DMS53 treated with DMSO at 0.1 percent for 48 hours (cell line): ENCODE measurements around the gene C2orf74.
"Not testable (repeated sequence)": the region's sequence is repeated elsewhere in the genome, so short reads cannot be mapped to it uniquely, and the experiment has no call there.

Experiments
- DNase-seq: peaks from one replicate; lab custom pipeline; 2025; ENCODE audit not compliant: unreplicated experiment; lab: John Stamatoyannopoulos, UW

The C2orf74 gene

DNA sequence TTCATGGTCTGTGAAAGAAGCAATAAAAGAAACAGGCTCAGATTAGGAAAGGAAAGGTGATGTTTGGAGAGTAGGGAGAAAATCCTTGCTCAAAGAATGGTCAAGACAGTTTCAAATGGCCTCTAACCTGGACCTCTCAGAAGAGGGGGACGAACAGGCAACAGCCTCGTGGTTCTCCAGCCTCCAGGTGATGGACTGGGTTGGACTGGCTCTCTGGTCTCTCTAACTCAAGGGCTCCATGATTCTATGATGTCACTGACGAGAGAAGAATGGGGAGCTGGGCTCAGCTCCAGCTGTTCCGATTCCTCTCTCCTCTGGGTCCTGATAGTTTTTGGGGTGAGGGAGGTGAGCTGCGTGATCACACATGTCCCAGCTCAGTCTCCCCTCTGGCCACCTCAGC lies at the start of gene C2orf74:
C2orf74 (plus strand) TSS at position 301 of the 400 bp plus-strand sequence. CDS start 327 bp downstream, outside the sequence.
- no peak for DNase-seq

DNA sequence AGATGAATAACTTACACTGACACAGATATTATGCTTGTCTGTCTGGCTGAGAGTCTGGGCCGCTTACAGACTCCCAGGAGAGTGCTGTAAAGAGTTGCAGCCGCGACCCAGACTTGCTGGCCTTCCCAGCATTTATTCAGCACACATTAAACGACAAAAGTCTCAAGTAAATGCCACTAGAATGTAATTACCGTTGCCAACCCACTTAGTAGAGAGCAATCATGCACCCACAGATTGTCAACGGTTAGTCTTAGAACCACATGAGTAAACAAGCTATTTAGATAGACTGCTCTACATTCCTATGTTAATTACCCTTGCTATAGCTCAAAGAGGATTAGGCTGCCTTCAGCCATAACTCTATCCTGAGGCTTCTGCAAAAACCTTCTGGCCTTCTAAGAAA lies 47.8 kb upstream of the C2orf74 start:
- DNase-seq = no peak

DNA sequence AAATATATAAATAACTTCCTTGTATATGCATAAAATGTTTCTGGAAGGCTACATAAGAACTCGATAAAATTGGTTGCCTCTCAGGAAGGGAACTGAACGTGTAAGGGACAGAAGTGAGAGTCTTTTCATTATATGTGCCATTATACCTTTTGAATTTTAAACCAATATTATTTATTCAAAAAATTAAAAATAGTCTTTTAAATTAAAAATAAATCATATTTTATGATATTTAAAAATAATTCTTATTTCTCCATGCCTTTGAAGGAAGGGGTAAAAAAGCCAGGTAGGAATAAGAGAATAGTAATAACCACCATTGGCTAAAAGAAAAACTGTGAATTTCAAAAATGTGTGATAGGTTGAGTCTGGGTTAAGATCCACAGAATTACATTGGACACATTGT lies 45.7 kb upstream of the C2orf74 start:
- no peak for DNase-seq

DNA sequence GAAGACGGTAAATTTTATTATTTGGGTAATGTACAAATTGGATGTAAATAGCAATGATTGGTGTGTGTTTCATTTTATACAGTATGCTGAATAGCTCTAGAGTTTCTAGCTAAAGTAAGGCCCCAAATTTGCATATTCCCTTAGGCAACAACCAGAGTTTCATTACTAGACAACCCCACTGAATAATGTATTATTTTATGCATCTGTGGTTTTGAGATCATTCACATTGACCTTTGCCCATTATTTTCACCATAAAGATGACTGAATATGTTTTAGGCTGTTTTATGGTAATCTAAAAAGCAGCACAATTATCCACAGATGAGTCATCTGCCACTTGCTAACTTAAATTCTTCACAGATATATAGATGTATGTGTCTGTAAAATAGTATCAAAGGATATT lies 44.5 kb upstream of the C2orf74 start:
- DNase-seq = no peak

DNA sequence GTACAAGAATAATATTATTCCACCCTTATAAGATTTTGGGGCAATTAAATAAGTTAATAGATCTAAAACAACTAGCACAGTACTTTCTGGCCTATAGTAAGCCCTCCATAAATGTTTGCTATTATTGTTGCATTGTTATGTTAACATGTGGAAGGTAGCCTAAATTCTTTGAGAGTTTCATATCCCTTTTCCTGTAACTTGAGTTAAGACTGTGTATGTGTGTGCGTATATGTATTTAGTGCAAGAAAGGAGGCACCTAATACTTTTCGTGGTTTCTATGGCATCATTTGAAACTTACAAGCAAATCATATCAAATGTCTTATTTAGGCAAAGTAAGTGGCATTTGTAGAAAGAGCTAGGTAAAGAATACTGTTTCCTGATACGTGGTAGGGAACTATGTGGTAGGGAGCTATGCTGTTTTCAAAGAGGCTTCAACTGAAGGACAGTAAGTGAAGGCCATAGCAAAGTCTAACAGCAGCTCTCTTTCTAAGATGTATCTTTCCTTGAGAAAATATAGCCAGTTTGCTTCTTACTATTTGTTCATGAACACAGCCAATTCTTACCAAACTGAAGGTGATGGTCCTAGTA lies 36.8 kb upstream of the C2orf74 start:
- DNase-seq = no peak

DNA sequence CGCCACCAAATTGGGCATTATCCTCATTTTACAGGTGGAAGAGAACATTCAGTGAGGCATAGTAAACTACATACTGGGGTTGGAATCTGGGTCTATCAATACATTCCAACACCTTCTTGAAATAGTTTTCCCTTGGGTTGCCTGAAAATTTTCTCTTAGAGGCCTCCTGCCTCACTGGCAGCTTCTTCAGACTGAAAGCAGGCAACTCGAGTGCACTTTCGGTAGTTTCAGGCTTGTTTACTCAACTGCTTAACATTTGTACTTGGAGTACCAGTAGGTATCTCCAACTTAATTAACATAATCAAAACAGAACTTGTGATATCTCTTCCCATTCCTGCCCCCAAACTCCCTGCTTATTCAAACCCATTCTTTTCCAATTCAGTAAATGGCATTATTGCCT lies 36.2 kb upstream of the C2orf74 start:
- no peak for DNase-seq

DNA sequence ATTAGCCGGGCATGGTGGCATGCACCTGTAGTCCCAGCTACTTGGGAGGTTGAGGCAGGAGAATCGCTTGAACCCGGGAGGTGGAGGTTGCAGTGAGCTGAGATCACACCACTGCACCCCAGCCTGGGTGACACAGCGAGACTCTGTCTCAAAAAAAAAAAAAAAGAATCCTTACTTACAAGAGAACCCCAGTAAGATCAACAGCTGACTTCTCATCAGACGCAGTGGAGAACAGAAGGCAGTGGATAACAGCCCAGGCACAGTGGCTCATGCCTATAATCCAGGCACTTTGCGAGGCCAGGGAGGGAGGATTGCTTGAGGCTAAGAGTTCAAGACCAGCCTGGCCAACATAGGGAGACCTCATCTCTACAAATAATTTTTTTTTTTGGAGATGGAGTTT lies 33.9 kb upstream of the C2orf74 start:
- DNase-seq = not testable (repeated sequence)

DNA sequence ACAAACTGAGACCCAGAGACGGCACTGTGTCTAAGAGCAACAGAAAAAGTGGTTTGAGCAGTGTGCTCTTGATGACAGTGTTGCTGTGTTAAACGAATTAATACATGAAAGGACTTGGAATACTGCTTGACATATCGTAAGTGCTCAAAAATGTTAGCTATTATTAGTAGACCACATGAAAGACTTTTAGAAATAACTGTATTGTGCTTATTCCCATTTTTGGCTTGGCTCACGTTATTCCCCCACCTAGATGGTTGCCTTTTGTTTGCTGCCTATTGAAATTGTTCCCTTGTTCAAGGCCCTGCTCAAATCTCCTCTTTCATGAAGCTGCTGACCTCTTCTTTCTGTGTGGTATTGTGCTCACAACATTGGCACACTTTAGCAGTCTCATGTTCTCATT lies 27.8 kb upstream of the C2orf74 start:
- DNase-seq = no peak

DNA sequence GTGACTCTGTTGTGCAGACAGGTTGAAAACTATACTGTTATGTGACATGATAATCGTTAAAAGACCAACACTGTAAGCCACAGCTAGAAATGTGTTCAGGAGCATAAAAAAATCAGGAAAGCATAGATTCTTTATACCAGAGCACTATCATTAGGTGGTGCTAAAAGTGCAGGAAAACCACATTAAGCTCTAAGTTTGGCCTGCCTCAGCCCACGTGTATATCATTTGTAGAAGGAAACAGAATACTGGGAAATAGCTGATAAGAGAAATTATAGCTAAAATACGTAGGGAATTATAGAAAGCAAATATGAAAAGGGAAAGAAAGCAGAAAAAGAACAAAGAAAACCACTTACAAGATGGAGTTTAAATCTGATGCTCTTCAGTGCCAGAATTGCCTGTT lies 26.5 kb upstream of the C2orf74 start:
- DNase-seq = peak; percentile 34

DNA sequence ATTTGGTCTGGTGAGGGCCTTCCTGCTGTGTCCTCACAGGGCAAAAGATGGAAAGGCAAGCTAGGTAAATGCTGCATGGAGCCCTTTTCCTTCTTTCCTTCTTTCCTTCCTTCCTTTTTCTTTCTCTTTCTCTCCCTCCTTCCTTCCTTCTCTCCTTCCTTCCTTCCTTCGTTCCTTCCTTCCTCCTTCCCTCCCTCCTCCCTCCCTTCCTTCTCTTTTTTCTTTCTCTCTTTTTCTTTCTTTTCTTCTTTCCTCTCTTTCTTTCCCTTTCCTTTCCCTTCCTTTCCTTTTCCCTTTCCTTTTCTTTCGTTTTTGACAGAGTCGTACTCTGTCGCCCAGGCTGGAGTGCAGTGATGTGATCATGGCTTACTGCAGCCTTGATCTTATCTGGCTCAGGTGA lies 23.1 kb upstream of the C2orf74 start:
- no peak for DNase-seq

DNA sequence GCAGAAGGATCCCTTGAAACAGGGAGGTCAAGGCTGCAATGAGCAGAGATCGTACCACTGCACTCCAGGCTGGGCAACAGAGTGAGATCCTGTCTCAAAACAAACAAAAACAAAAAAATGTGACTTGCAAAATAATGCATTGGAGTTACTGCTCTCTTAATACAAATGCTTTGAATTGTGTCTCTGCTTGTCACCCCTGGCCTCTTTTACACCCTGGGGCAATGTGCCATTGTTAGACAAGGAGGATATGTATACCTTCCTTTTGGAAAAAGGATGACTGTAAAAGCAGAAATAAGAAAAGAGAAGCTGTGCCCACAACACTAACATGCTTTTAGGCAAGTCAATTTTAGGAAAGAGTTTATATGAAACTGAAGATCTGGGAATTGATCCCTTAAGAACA lies 20.8 kb upstream of the C2orf74 start:
- no peak for DNase-seq

DNA sequence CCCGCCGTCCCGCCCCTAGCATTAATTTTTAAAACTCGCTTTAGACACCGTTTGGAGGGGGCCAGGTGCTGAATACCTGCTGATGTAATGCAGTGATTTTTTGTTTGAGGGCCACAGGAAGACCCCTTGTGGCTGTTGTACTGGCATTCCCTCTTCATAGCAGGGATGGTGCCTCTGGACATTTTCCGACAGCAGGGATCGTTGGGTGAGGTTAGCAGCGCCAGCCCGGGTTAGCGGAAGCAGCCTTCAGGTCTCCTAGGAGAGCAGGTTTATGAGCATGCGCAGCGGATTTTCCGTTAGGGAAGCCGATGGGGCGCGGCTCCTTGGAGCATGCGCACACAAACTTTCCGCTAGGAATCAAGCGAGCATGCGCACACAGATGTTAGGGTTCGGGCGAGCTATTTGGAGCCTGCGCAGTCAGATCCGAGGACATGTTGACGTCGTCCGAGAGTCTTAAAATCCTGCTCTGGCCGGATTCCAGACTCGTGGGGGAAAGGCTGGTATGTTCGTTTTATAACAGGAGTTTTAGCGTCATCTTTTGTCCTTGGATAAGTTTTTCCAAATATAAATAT lies 17.2 kb upstream of the C2orf74 start:
- DNase-seq = peak; percentile 94

DNA sequence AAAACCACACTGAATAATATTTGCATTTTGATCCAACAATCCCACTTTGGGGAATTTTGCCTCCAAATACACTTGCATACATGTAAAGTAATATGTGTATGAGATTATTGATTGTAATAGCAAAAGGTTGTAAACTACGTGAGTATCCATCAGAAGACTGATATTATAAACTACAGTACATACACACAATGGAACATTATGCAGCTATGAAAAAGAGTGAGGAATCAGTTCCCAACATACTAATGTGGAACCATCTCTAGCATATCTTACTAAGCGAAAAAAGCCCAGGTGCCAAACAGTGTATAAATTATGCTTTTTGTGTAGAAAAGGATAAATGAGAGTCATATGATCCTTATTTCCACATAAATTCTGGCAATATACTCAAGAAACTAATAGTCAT lies 16.0 kb upstream of the C2orf74 start:
- no peak for DNase-seq

DNA sequence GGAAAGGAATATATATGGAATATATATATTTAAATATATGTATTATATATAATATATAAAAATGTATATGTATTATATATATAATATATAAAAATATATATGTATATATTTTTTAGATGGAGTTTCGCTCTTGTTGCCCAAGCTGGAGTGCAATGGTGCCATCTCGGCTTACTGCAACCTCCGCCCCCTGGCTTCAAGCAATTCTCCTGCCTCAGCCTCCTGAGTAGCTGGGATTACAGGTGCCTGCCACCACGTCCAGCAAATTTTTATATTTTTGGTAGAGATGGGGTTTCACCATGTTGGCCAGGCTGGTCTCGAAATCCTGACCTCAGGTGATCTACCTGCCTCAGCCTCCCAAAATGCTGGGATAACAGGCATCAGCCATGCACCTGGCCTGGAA lies 13.9 kb upstream of the C2orf74 start:
- not testable (repeated sequence) for DNase-seq

DNA sequence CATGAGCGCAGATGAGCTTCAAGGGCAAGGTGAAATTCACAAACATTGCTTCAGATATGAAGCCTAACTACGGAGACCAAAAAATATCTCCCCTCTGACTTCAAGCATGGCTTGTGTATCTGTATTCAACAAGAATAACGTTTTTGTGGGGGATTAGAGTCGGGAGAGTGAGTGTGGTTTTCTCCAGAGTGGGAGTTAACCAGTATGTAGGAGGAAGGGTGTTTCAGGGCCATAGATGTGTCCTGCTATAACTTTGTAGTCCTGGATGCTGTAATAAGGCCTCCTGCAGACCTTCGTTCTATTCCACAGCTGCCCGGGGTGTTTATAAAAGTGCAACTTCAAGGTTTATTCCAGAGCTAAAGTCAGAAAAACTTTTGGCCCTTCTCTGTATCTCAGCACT lies 12.9 kb upstream of the C2orf74 start:
- no peak for DNase-seq

DNA sequence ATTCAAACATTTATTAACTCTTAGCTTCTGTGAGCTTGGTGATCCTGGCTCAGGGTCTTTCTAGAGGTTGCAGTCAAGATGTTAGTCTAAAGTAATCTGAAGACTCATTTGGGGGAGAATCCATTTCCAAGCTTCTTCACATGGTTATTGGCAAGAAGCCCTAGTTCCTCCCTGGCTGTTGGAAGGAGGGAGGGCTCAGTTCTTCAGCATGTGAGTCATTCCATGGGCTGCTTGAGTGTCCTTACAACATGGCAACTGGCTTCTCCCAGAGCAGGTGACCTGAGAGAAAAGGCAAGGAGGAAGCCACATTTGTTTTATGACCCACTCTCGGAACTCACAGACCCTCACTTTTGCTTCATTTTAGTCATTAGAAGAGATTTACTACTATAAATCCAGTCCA lies 10.6 kb upstream of the C2orf74 start:
- no peak for DNase-seq

DNA sequence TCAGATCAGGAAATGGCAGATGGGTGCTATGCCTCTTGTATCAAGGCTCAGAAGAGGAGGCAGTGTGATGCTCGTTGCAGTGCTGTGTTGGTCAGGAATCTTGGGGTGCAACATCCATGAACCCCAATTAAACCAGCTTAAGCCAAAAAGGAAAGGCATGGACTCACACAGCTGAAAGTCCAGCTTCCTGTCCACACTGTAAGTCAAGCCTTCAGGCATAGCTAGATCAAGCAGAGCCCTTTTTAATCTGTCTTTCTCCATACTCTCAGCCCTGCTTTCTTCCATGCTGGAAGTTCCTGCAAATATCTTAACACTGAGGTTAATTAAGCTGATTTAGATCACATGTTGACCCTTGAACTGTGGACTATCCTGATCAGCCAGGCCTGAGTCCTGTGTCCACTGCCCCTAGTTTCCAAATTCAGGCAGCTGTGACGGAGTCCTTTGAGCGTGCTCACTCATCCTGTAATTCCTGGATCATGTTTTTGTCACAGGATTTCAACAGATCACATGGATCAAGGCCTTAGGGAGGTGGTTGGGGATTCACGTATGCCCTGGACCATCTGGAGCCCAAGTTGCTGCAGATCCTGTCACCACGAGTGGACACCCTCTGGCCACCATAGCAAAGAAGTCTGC lies 4.5 kb upstream of the C2orf74 start:
- no peak for DNase-seq

DNA sequence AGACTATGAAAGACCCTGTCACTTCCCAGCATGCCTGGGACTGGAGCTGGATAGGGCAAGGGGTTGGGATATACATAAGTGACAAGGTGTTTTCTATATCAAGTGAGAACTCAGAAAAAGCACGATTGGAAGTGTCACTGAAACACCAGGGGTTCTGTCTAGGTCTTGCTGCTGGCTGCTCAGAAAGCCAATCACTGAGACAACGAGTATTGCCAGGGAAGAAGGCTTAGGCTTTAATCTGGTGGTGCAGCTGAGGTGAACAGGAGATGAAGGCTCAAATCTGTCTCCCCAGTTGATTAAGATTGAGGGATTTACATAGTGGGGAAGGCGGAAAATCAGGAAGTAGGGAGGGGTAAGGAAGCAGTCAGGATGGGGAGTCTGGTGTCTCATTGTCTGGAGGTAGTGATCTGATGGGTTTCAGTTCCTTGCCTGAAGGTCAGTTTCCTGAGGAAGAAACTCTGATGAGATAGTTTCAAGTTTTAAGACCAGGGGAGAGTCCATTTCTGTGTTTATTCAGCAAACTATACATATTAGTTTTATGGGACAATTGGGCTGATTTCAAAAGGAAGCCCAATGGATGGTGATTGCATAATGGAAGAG lies 3.5 kb upstream of the C2orf74 start:
- no peak for DNase-seq

DNA sequence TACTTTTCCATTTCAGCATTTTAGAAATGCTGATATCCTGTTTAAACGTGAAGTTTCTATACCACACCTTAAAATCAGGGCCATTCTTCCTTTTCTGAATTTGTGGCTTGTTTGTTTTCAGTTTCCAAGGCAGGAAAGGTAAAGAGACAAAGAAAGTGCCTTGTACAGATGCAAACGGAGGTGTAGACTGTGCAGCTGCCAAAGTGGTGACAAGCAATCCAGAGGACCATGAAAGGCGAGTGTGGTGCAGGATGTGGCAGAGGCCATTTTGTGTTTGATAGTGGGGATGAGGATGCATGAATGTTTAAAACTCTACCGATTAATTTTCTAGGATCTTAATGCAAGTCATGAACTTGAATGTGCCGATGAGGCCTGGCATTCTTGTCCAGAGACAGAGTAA lies 733 bp downstream of the C2orf74 start:
- DNase-seq = no peak

DNA sequence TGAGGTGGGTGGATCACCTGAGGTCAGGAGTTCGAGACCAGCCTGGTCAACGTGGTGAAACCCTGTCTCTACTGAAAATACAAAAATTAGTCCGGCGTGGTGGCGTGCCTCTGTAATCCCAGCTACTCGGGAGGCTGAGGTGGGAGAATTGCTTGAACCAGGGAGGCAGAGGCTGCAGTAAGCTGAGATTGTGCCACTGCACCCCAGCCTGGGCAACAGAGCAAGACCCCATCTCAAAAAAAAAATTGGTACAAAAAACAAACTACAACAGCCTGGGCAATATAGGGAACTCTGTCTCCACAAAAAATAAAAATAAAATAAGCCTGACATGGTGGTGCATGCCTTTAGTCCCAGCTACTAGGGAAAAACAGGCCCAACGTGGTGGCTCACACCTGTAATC lies 3.1 kb downstream of the C2orf74 start:
- not testable (repeated sequence) for DNase-seq

DNA sequence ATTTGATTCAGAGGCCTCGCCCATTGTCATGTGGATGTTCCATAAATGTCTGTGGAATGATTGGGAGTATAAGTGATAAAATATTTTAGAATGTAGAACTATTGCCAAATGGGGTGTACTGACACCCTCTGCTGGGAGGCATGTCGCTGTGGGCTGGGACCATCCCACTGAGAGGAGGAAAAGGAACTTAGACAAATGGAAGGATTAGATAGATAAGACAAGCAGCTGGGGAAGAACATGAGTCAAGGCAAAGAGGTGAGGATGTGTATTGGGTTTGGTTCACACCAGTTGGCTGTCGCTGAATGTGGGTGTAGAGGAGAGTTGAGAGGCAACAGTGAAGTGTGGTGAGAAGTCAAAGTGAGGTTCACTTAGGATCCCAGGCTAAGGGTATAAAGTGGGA lies 4.0 kb downstream of the C2orf74 start:
- no peak for DNase-seq

DNA sequence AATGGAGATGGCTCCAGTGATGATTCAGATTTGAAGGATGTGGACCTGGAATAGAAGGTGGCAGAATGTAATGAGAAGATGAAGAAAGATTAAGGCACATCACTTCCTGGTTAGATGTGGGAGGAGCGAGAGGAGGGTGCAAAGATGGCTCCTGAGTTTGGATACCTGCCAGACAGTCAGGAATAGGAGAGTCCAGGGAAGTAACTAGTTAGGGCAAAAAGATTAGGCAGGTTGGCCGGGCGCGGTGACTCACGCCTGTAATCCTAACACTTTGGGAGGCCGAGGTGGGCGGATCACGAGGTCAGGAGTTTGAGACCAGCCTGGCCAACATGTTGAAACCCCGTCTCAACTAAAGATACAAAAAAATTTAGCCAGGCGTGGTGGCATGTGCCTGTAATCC lies 5.6 kb downstream of the C2orf74 start:
- no peak for DNase-seq
